Stimulated activated memory B cell treated with anti-CD40 and anti-IgM and Interleukin-4, amounts not matched to agents 10 μg/mL and 1 μg/mL and 100 μg/mL, for 72 hours (primary cell): ENCODE results near the gene MOSPD3.
"Not testable (repeated sequence)": the region's sequence is repeated elsewhere in the genome, so short reads cannot be mapped to it uniquely, and the experiment has no call there.

ENCODE experiments used
- ATAC-seq: fragments of 150-1000 bp; cut with Tn5 transposase; 2 replicates; pipeline ENCODE4 v1.10.0; 2021
- H3K27ac Mint-ChIP-seq: one replicate; pipeline ENCODE4 v1.8.0; 2022; ENCODE audit warnings: mild to moderate bottlenecking, mixed read lengths
- H3K27me3 Mint-ChIP-seq: one replicate; pipeline ENCODE4 v1.8.0; 2022; ENCODE audit warnings: mixed read lengths
- H3K36me3 Mint-ChIP-seq: one replicate; pipeline ENCODE4 v1.8.0; 2022; ENCODE audit warnings: mixed read lengths
- H3K4me1 Mint-ChIP-seq: one replicate; pipeline ENCODE4 v1.8.0; 2022; ENCODE audit warnings: mixed read lengths
- H3K4me3 Mint-ChIP-seq: one replicate; pipeline ENCODE4 v1.8.0; 2022; ENCODE audit warnings: mild to moderate bottlenecking, moderate library complexity, mixed read lengths
- H3K9me3 Mint-ChIP-seq: one replicate; pipeline ENCODE4 v1.8.0; 2022; ENCODE audit warnings: mixed read lengths

Gene MOSPD3

DNA sequence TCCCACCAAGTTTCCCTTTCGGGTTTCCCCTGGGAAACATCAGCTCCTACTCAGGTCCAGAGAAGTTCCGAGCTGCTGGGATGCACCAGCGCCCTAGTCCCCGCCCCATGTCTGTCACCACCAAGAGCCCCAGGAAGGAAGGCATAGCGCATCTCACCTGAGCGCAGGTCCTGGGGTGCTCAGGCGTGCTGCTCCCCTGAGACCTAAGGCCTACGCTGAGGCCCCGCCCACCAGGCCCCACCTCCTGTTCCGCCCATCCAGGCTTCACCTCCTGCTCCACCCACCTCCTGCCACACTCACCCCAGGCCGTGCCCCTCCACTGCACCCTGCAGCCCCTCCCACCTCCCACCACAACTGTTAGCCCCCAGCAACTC is 30.2 kb downstream of the MOSPD3 start:
- H3K27ac Mint-ChIP-seq = no peak overlapping the region
- H3K4me3 Mint-ChIP-seq = peak overlapping the region; percentile 5
- H3K27me3 Mint-ChIP-seq = peaks cover 45% of the 10 kb centered on the region
- no peaks in the 10 kb centered on the region for H3K9me3 Mint-ChIP-seq
- no peaks in the 10 kb centered on the region for H3K36me3 Mint-ChIP-seq
- peaks cover 18% of the 10 kb centered on the region for H3K4me1 Mint-ChIP-seq
- peak; percentile 91 for ATAC-seq

DNA sequence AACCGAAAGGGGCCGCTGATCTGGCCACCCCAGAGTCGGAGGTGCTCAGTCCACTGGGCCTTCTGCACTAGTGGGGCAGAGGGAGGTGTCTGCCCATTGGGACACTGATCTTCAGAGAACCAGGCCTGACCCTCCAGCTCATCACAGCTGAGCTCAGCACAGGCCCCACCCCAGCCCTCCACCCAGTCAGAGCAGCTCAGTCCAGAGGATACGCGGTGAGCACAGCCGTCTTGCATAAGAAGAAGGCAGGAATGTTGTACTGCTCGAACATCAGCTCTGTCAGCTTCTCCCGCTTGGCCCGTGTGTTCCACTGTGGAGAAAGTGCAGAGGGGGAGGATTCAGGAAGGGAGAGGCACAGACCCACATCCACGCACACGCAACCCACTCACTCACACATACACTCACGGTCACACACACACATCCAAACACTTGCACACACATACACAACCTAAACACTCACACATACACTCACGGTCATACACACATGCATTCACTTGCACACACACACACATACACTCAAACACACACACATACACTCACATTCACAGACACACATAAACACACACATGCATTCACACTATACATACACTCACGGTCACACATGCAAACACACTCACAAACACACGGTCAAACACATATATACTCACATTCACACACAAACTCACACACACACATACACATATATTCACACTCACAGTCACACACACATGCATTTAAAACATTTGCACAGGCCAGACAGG is 37.7 kb downstream of the MOSPD3 start:
- ATAC-seq = no peak
- no peaks in the 10 kb centered on the region for H3K4me1 Mint-ChIP-seq
- no peaks in the 10 kb centered on the region for H3K9me3 Mint-ChIP-seq
- no peaks in the 10 kb centered on the region for H3K36me3 Mint-ChIP-seq
- no peak overlapping the region for H3K4me3 Mint-ChIP-seq
- no peak overlapping the region for H3K27ac Mint-ChIP-seq
- H3K27me3 Mint-ChIP-seq = peaks cover 87% of the 10 kb centered on the region

DNA sequence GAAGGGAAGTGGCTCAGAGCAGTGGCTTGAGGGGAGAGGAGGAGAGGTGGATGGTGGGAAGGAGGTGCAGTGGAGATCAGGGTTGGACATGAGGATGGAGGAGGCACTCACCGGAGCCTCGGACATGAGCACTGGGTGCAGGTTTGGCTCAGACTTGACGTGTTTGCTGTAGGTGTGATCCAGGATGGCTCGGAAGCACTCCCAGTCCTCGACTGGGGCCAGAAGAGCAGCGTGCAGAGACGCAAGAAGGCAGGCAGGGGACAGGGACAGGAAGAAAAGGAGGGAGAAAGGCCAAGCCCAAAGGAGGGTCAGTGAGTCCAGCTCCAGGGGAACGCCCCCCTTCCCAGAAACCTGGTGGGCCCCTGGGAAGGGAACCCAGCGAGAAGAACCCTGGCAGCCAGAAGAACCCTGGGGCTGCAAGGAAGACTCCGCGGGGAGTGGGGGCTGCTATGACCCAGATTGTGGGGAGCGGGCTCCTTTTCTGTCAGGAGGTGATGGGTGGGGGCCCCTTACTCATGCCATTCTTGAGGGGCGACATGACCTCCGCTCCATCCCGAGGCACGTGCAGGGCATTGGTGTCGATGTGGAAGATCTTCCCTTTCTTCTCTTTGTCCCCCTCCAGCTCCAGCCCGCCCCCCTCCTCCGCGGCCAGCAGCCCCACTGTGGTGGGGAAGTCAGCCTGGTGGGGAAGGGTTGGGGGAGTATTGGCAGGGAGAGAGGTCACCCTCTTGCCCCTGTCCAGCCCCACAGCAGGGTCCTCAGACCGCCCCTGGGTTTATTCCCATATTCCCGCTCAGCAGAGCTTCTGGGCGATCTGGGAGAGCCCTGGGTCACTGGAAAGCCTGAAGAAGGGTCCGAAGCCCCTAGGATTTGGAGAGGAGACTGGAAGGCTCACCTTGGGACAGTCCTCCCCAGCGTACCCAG is 42.8 kb downstream of the MOSPD3 start:
- Mint-ChIP-seq H3K27me3 (peaks cover 78% of the 10 kb centered on the region), H3K36me3 (no peaks in the 10 kb centered on the region), H3K4me1 (no peaks in the 10 kb centered on the region), H3K27ac (no peak overlapping the region), H3K9me3 (no peaks in the 10 kb centered on the region), H3K4me3 (no peak overlapping the region)
- ATAC-seq = no peak

DNA sequence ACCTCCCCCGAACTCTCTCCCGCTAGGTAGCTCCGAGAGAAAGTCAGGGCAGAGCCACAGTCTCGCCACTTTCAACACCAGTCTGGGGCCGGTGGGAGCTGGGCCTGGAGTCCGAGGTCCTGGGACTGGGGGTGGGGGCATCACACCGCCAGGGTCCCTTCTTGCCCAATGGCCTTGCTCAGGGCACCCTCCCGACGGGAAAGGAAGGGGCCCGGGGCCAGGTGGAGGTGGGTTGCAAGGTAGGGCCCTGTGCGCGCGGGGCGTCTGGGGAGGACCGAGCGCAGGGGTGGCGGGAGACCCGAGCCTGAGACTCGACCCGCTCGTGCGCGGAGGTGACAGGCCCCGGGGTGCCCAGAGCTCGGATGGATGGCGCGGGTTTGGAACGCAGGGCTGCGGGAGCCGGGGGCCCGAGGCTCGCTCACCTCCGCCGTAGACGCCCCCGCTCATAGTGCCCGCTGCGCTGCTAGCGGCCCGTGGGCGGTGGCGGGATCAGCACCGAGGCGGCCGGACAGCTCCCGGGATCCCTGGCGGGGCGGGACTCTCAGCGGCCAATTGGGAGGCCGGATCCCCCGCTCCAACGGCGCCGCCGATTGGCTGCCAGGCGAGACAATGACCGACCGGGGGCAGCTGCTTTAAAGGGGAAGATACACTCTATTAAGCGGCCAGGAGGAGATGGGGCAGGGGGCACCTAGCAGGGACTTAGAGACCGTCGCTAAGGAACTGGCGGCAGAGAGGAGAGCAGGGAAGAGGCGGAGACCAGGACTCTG is 43.8 kb downstream of the MOSPD3 start, which contains the start of gene ACTL6B:
TSS of gene ACTL6B (minus strand) at position 541 of the 767 bp plus-strand sequence. CDS start at position 447, 94 bp downstream.
- Mint-ChIP-seq H3K9me3 (no peaks in the 10 kb centered on the region), H3K4me1 (no peaks in the 10 kb centered on the region), H3K36me3 (no peaks in the 10 kb centered on the region), H3K4me3 (no peak within 1 kb of the TSS), H3K27me3 (peaks cover 70% of the 10 kb centered on the region), H3K27ac (no peak within 1 kb of the TSS)
- ATAC-seq = no peak

DNA sequence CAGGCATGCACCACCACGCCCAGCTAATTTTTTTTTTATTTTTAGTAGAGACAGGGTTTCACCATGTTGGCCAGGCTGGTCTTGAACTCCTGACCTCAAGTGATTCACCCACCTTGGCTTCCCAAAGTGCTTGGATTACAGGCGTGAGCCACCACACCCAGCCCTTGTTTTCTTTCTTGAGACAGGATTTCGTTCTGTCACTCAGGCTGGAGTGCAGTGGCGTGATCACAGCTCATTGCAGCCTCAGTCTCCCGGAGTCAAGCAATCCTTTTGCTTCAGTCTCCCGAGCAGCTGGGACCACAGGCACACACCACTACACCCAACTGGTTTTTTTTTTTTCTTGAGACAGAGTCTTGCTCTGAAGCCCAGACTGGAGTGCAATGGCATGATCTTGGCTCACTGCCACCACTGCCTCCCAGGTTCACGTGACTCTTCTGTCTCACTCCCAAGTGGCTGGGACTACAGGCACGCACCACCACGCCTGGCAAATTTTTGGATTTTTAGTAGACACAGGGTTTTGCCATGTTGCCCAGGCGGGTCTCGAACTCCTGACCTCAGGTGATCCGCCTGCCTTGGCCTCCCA is 49.9 kb downstream of the MOSPD3 start:
- not testable (repeated sequence) for ATAC-seq, H3K4me1 Mint-ChIP-seq, H3K9me3 Mint-ChIP-seq, H3K36me3 Mint-ChIP-seq, H3K27ac Mint-ChIP-seq, H3K4me3 Mint-ChIP-seq
- H3K27me3 Mint-ChIP-seq = peaks cover 20% of the 10 kb centered on the region
